AML-193 (cell line): ENCODE results near the gene GLP1R.

Experiments used
- DNase-seq, 2 experiments: peaks; one replicate each; lab custom pipeline; 2025; lab: John Stamatoyannopoulos, UW

The GLP1R gene

GRCh38 chr6:39048481-39049399 is at the start of gene GLP1R:
TSS of gene GLP1R (plus strand) at chr6:39048781. CDS start at chr6:39048841, 60 bp downstream.
- peak in 1 of 2 experiments; percentile 11 for DNase-seq

DNA sequence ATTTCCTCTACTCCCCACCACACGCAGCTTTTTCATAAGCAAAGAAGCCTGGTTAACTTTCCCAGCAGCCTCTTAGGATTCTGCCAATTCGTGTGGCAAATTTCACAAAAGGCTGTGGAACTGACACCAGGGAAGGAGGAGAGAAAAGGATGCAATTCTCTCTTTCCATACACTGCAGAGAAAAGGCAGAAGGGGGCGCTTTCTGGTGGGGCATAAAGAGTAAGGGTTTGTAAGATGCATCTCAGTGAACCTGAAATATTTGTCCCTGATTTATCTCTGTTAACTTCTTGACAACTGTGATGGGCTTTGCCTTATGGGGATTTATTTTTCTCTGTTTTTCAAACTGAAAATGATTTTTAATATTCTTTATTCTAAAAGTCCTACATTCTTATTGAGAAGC is 45.5 kb upstream of the GLP1R start:
- DNase-seq, result peak; percentile 22 to 34

- no peak for DNase-seq
Measured at GRCh38 chr6:39003492-39003891, 45.1 kb upstream of the GLP1R start.

DNA sequence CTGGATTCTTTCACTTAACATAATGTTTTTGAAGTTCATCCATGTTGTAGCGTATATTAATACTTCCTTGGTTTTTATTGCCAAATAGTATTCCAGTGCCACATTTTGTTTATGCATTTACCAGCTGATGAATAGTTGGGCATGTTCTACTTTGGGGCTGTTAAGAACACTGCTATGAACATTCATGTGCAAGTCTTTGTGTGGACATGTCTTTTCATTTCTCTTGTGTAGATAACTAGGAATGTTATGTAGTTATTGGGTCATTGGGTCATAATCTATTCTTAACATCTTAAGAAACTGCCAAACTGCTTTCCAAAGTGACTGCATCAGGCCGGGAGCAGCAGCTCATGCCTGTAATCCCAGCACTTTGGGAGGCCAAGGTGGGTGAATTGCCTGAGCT is 43.8 kb upstream of the GLP1R start:
- DNase-seq, result no peak

DNA sequence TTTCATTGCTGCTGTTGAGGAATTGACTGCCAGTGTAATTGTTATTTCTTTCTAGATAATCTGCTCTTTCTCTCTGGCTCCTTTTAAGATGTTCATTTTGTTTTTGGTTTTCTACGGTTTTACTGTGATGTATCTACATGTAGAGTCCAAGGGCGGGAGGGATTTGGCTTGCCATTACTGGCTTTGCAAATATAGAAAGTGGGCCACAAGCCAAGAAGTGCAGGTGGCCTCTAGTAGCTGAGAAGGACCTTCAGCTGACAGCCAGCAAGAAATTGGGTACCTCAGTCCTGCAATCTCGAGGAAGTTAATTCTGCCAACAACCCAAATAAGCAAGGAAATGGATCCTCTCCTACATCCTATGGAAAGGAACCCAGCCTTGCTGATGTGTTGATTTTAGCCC is 42.8 kb upstream of the GLP1R start:
- DNase-seq, result no peak

GRCh38 chr6:39007575-39007974 is 41.0 kb upstream of the GLP1R start:
- DNase-seq, result no peak

DNA sequence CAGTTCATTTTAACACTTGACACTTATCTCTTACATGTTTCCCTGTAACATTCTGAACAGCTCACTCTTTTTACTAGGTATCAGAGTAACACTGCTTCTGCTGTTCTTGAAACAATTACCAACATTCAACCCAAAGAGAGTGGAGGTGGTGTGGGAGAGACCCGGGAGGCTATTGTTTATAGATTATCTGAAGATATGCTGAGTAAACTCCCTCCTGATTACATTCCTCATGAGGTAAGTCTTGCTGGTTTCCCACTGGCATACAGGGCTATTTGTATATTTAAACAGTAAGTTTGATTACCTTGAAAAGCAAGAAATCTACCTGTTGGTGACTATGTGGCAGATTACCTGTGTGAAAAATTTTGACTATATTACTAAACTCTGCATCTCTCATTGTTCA is 39.8 kb upstream of the GLP1R start:
- DNase-seq, result no peak

DNA sequence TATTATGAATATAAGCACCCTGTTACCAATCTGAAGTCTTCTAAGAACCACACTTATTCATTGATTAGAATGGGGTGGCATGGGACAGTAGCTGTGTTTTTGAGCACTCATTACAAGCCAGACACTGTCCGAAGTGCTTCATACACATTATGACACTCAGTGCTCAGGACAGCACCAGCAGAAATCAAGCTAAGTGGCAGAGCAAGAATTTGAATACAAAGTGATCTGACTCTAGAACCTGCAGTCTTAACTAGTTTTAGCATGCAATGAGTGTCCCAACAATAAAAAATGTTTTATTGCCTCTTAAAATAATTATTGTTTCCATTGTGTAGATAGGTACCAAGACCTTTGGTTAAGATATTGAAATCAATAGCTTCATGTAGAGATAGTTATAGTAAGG is 39.1 kb upstream of the GLP1R start:
- DNase-seq, result no peak

GRCh38 chr6:39016839-39017546 is 31.6 kb upstream of the GLP1R start:
- no peak for DNase-seq

DNA sequence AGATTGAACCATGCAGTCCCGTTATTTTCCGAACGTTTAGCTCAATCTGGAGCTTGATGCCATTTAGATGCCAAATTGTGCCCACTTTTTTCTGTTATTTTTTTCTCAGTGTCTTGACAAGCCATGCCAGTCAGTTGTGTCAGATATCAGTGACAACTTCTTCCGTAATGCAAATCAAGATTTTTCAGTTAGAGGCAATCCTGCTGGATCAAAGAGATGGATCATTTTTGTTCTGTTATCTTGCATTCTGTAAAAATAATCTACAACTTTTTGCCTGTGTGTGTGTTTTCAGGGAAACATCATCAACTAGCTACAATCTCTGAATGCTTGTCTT is 31.1 kb upstream of the GLP1R start:
- DNase-seq, result no peak

- no peak for DNase-seq
Measured at GRCh38 chr6:39018103-39018502, 30.5 kb upstream of the GLP1R start.

DNA sequence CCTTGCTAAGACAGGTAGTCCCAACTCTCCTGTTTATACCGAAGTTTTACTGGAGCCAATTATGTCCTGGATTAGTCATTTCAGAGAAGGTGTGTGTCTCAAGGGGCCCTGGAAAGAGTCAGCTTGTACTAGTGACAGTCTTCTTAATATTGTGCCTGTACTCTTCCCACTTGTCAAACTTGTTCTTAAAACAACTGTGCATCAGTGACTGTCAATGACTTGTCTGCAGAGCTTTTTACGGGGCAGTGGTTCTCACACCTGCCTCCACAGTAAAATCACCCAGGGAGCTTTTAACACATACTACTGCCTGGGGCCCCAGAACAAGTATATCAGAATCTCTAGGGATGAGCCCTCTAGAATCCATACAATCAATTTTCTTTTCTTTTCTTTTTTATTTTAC is 28.4 kb upstream of the GLP1R start:
- DNase-seq, result no peak

- DNase-seq, result no peak
Measured at GRCh38 chr6:39021041-39021440, 27.5 kb upstream of the GLP1R start.

DNA sequence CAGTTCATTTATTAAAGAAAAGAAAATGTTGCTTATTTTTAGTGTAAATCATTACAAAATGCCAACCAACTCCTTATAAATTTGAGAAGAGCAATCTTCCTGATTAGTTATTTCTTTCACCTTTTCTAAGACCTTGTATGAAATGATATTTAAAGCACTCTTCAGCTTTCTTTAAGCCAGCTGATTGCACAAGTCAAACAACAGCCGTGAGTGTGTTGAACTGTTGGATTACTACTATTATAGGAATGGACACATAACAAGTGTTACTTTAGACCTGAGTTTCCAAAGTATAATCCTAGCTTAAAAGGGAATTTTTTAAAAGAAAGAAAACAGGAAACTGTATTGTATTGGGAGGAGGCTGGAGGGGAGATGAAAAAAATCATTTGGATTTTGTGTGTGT is 26.8 kb upstream of the GLP1R start:
- DNase-seq, result no peak

- DNase-seq, result no peak
Measured at GRCh38 chr6:39026175-39026574, 22.4 kb upstream of the GLP1R start.

- DNase-seq, result peak; percentile 38 to 40
Measured at GRCh38 chr6:39029156-39030011, 19.2 kb upstream of the GLP1R start.

- DNase-seq, result no peak
Measured at GRCh38 chr6:39035681-39036080, 12.9 kb upstream of the GLP1R start.

GRCh38 chr6:39037082-39037508 is 11.5 kb upstream of the GLP1R start:
- peak; percentile 32 to 35 for DNase-seq

DNA sequence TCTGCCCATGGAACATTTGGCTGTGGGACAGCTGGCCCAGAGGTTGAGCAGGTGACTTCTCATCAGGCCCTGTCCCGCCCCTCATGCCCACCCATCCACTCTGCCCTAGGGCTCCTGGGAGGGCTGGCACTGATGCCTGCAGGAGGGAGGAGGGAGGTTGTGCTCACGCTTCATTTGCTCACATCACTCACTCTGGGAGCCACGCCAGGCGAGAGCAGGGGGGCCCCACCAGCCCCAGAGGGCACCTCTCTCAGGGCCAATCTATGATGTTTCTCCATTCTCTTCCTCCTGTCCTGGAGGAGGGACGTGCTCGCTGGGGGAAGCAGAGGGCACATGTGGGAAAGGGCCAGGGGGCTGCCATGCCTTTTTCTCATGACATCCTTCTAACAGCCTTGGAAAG is 10.9 kb upstream of the GLP1R start:
- DNase-seq, result no peak

- no peak for DNase-seq
Measured at GRCh38 chr6:39040080-39040673, 8.4 kb upstream of the GLP1R start.

DNA sequence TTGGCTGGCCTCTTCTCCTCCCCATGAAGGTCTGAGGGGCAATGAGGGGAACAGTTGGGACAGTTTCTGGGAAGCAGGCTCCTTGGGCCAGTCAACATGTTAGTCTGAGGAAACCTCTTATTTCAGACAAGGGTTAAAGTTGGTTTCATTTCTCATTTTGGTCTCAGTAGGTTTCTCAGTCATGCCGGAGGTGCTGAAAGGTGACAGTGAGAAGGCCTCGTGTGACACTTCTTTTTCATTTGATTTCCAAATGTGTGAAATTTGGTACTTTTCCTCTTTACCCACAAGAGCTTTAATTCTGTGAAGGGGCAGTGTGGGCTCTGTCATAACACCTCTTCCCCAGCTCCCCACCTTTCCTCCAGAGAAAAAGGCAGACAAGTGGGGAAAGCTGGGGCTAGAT is 7.5 kb upstream of the GLP1R start:
- DNase-seq, result no peak

- DNase-seq, result no peak
Measured at GRCh38 chr6:39043776-39044175, 4.8 kb upstream of the GLP1R start.
